Muscle layer of duodenum (tissue), 2 donors: Measurements from ENCODE around the gene ZNF790.
A peak's percentile ranks its signal among the peaks of the same experiment; 100 is the strongest.

ENCODE experiments used
- H3K27ac ChIP-seq: one replicate; pipeline ENCODE4 v1.7.0; 2013; ENCODE audit warnings: mild to moderate bottlenecking, low read length
- H3K27me3 ChIP-seq: one replicate; pipeline ENCODE4 v1.7.0; 2013; ENCODE audit warnings: low read depth, mild to moderate bottlenecking, control low read depth, low read length
- H3K36me3 ChIP-seq, 2 donors: one replicate each; pipeline ENCODE4 v1.7.0; 2013; ENCODE audit warnings: low read length in 2 of 2, control low read depth in 1 of 2, mild to moderate bottlenecking in 1 of 2; ENCODE audit not compliant: insufficient read depth in 2 of 2, control insufficient read depth in 1 of 2
- H3K4me1 ChIP-seq, 2 donors: one replicate each; pipeline ENCODE4 v1.7.0; 2013; ENCODE audit warnings: low read length in 2 of 2, mild to moderate bottlenecking in 2 of 2, control low read depth in 1 of 2, moderate library complexity in 1 of 2; ENCODE audit not compliant: insufficient read depth in 2 of 2, control insufficient read depth in 1 of 2
- H3K4me3 ChIP-seq, 2 donors: one replicate each; pipeline ENCODE4 v1.7.0; 2013; ENCODE audit warnings: low read length in 2 of 2, low read depth in 1 of 2, mild to moderate bottlenecking in 1 of 2
- H3K9me3 ChIP-seq, 2 donors: one replicate each; pipeline ENCODE4 v1.7.0; 2013; ENCODE audit warnings: low read length in 2 of 2, control low read depth in 1 of 2, mild to moderate bottlenecking in 1 of 2; ENCODE audit not compliant: control insufficient read depth in 1 of 2
- donor health status: healthy.

Gene ZNF790

GRCh38 chr19:36837906-36838783 is at the start of gene ZNF790:
TSS of gene ZNF790 (minus strand) at chr19:36838387. CDS start at chr19:36825619, 12,768 bp downstream.
- Histone ChIP-seq H3K9me3 (peaks cover 9 to 36% of the 10 kb centered on the region in 2 donors), H3K27ac (peak within 1 kb of the TSS; percentile 88), H3K36me3 (peaks cover 7 to 30% of the 10 kb centered on the region in 2 donors), H3K4me1 (peaks cover 7% of the 10 kb centered on the region in 2 donors), H3K27me3 (no peaks in the 10 kb centered on the region), H3K4me3 (peak within 1 kb of the TSS; percentile 91 to 94)

GRCh38 chr19:36876993-36877938 is 39.1 kb upstream of the ZNF790 start:
- H3K36me3 ChIP-seq, result peaks cover 20 to 72% of the 10 kb centered on the region in 2 donors
- no peaks in the 10 kb centered on the region for H3K27me3 ChIP-seq
- H3K9me3 ChIP-seq, result peaks cover 71 to 82% of the 10 kb centered on the region in 2 donors
- H3K4me3 ChIP-seq, result peak overlapping the region; percentile 37 to 58
- no peak overlapping the region for H3K27ac ChIP-seq
- no peaks in the 10 kb centered on the region for H3K4me1 ChIP-seq

- peak overlapping the region; percentile 93 to 99 for H3K4me3 ChIP-seq
- H3K9me3 ChIP-seq, result peaks cover 16 to 18% of the 10 kb centered on the region in 2 donors
These were observed 13.7 kb upstream of the ZNF790 start for GRCh38 chr19:36851898-36852297.

GRCh38 chr19:36850559-36851442 is 12.6 kb upstream of the ZNF790 start, which contains the start of gene ZNF345:
TSS of gene ZNF345 (plus strand) at chr19:36850876. CDS start at chr19:36876831, 25,955 bp downstream.
- Histone ChIP-seq H3K27me3 (no peaks in the 10 kb centered on the region), H3K4me3 (peak within 1 kb of the TSS; percentile 93 to 99), H3K9me3 (peaks cover 10 to 12% of the 10 kb centered on the region in 2 donors), H3K27ac (peak within 1 kb of the TSS; percentile 94), H3K4me1 (peaks cover 4 to 8% of the 10 kb centered on the region in 2 donors), H3K36me3 (peaks cover 8 to 29% of the 10 kb centered on the region in 2 donors)

More at GRCh38 chr19:36851898-36852297, 13.7 kb upstream of the ZNF790 start:
- Histone ChIP-seq H3K27me3 (no peaks in the 10 kb centered on the region), H3K27ac (no peak overlapping the region), H3K36me3 (peaks cover 11 to 39% of the 10 kb centered on the region in 2 donors), H3K4me1 (peaks cover 4 to 8% of the 10 kb centered on the region in 2 donors)

- no peaks in the 10 kb centered on the region for H3K27me3 ChIP-seq
- peak overlapping the region; percentile 93 to 99 for H3K4me3 ChIP-seq
- H3K36me3 ChIP-seq, result peaks cover 5 to 25% of the 10 kb centered on the region in 2 donors
- peak overlapping the region; percentile 94 for H3K27ac ChIP-seq
- peaks cover 4 to 8% of the 10 kb centered on the region in 2 donors for H3K4me1 ChIP-seq
- H3K9me3 ChIP-seq, result peaks cover 6 to 9% of the 10 kb centered on the region in 2 donors
These were observed 11.7 kb upstream of the ZNF790 start for GRCh38 chr19:36849701-36850558.

GRCh38 chr19:36847968-36848367 is 9.8 kb upstream of the ZNF790 start:
- H3K27ac ChIP-seq, result no peak overlapping the region

GRCh38 chr19:36838784-36839324 is 667 bp upstream of the ZNF790 start:
- no peaks in the 10 kb centered on the region for H3K27me3 ChIP-seq
- peaks cover 5 to 33% of the 10 kb centered on the region in 2 donors for H3K9me3 ChIP-seq
- H3K36me3 ChIP-seq, result peaks cover 4 to 27% of the 10 kb centered on the region in 2 donors
- peak overlapping the region; percentile 88 for H3K27ac ChIP-seq
- H3K4me3 ChIP-seq, result peak overlapping the region; percentile 91 to 94
- H3K4me1 ChIP-seq, result peaks cover 7% of the 10 kb centered on the region in 2 donors

More at GRCh38 chr19:36847968-36848367, 9.8 kb upstream of the ZNF790 start:
- Histone ChIP-seq H3K4me3 (no peak overlapping the region), H3K27me3 (no peaks in the 10 kb centered on the region), H3K4me1 (peaks cover 4 to 8% of the 10 kb centered on the region in 2 donors), H3K36me3 (peaks cover 3 to 22% of the 10 kb centered on the region in 2 donors), H3K9me3 (peaks cover 0 to 6% of the 10 kb centered on the region in 2 donors)

GRCh38 chr19:36837176-36837905 is 846 bp downstream of the ZNF790 start:
- Histone ChIP-seq H3K4me1 (peaks cover 7% of the 10 kb centered on the region in 2 donors), H3K27ac (peak overlapping the region; percentile 88), H3K27me3 (no peaks in the 10 kb centered on the region), H3K4me3 (peak overlapping the region; percentile 91 to 94), H3K9me3 (peaks cover 12 to 40% of the 10 kb centered on the region in 2 donors), H3K36me3 (peaks cover 9 to 34% of the 10 kb centered on the region in 2 donors)

GRCh38 chr19:36833430-36833829 is 4.8 kb downstream of the ZNF790 start:
- Histone ChIP-seq H3K4me3 (peak overlapping the region in 1 of 2 donors; percentile 28), H3K27ac (no peak overlapping the region), H3K4me1 (peaks cover 7% of the 10 kb centered on the region in 2 donors), H3K9me3 (peaks cover 48 to 76% of the 10 kb centered on the region in 2 donors), H3K27me3 (no peaks in the 10 kb centered on the region), H3K36me3 (peaks cover 22 to 65% of the 10 kb centered on the region in 2 donors)
